Measurements from ENCODE around the gene POLE2. TPM values are rescaled to one million over a fixed set of nuclear protein-coding genes. Genes with fewer than 3 reads are reported as not detected.
"Not testable (repeated sequence)": the region's sequence is repeated elsewhere in the genome, so short reads cannot be mapped to it uniquely, and the experiment has no call there.

The POLE2 gene
- total RNA-seq, 1 donor from 2014 or later: 0.98 TPM

GRCh38 chr14:49673586-49673985 lies 14.4 kb downstream of the POLE2 start:
- Histone ChIP-seq H3K4me3 (no peak overlapping the region), H3K4me1 (no peaks in the 10 kb centered on the region), H3K9me3 (no peaks in the 10 kb centered on the region), H3K27ac (no peak overlapping the region), H3K36me3 (no peaks in the 10 kb centered on the region), H3K27me3 (no peaks in the 10 kb centered on the region)
- DNase-seq: no peak
- ATAC-seq: no peak
- intact Hi-C loops (cut with DNase I): no loop called here
- TF ChIP-seq, protein P1, sequence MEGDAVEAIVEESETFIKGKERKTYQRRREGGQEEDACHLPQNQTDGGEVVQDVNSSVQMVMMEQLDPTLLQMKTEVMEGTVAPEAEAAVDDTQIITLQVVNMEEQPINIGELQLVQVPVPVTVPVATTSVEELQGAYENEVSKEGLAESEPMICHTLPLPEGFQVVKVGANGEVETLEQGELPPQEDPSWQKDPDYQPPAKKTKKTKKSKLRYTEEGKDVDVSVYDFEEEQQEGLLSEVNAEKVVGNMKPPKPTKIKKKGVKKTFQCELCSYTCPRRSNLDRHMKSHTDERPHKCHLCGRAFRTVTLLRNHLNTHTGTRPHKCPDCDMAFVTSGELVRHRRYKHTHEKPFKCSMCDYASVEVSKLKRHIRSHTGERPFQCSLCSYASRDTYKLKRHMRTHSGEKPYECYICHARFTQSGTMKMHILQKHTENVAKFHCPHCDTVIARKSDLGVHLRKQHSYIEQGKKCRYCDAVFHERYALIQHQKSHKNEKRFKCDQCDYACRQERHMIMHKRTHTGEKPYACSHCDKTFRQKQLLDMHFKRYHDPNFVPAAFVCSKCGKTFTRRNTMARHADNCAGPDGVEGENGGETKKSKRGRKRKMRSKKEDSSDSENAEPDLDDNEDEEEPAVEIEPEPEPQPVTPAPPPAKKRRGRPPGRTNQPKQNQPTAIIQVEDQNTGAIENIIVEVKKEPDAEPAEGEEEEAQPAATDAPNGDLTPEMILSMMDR (IDR thresholded peaks at IDR 0.05): no peak

DNA sequence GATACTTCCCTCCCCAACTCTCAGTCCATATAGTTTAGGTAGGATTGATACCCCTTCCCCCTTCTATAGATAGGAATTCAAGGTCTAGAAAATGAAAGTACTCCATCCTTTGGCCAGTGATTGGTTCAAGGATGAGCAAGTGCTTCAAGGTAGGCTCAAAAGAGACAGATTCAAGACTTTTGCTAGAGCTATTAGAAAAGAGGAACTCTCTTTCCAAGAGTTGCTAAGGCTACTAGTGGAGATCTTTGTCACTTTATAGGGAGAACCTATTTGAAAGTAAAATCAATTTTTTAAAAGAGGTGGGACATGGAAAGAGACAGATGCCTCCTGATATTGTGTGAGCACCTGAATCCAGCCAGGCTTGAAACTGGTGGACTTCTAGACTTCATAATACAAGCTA lies 17.5 kb downstream of the POLE2 start:
- no peak overlapping the region for H3K4me3 ChIP-seq
- DNase-seq (no peak), ATAC-seq (no peak)
- TF ChIP-seq, protein P1 (IDR thresholded peaks at IDR 0.05): no peak
- no peaks in the 10 kb centered on the region for H3K36me3 ChIP-seq
- no peaks in the 10 kb centered on the region for H3K9me3 ChIP-seq
- no peaks in the 10 kb centered on the region for H3K4me1 ChIP-seq
- no peak overlapping the region for H3K27ac ChIP-seq
- no peaks in the 10 kb centered on the region for H3K27me3 ChIP-seq
- intact Hi-C loops (cut with DNase I): no loop called here

GRCh38 chr14:49659526-49660455 lies 28.2 kb downstream of the POLE2 start:
- DNase-seq: no peak
- intact Hi-C loops (cut with DNase I): no loop called here

DNA sequence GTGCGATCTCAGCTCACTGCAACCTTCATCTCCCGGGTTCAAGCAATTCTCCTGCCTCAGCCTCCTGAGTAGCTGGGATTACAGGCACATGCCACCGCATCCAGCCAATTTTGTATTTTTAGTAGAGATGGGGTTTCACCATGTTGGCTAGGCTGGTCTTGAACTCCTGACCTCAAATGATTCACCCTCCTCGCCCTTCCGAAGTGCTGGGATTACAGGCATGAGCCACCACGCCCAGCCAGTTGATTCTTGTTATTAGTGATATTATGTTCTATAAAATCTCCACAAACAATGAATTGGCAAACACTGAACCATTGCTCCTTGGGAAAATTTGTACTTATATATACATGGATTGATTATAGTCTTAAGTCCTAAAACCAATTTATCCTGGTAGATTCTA lies 30.5 kb downstream of the POLE2 start:
- DNase-seq; H3K27me3 ChIP-seq; H3K4me3 ChIP-seq; ATAC-seq; H3K27ac ChIP-seq; H3K36me3 ChIP-seq; H3K4me1 ChIP-seq; intact Hi-C loops (cut with DNase I); H3K9me3 ChIP-seq: not testable (repeated sequence)

More at GRCh38 chr14:49659526-49660455, 28.2 kb downstream of the POLE2 start:
- Histone ChIP-seq H3K27me3 (no peaks in the 10 kb centered on the region), H3K9me3 (no peaks in the 10 kb centered on the region), H3K36me3 (no peaks in the 10 kb centered on the region), H3K27ac (no peak overlapping the region), H3K4me3 (no peak overlapping the region), H3K4me1 (no peaks in the 10 kb centered on the region)
- TF ChIP-seq, protein P1 (IDR thresholded peaks at IDR 0.05): no peak
- ATAC-seq: no peak

DNA sequence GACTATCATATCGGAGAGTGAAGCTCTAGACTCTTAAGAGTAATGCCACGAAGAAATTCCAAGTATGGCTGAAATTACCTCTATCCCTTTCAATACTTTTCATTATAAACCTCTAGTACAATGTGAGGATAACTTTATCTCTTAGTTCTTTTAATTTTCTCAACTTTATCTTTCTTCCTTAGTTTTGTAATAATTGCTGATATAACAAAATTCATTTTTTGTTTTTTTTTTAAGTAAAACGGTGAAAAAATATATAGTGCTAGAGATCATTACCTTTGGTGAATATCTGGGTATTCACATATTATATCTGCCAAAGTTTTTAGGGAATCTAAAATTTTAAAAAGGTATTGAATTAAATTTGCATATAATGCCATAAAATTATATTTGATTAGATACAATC lies 33.5 kb downstream of the POLE2 start:
- no peaks in the 10 kb centered on the region for H3K9me3 ChIP-seq
- TF ChIP-seq, protein P1 (IDR thresholded peaks at IDR 0.05): no peak
- ATAC-seq (no peak), DNase-seq (no peak)
- no peaks in the 10 kb centered on the region for H3K4me1 ChIP-seq
- no peak overlapping the region for H3K27ac ChIP-seq
- intact Hi-C loops (cut with DNase I): no loop called here
- no peaks in the 10 kb centered on the region for H3K36me3 ChIP-seq
- H3K27me3 ChIP-seq: no peaks in the 10 kb centered on the region
- H3K4me3 ChIP-seq: no peak overlapping the region

DNA sequence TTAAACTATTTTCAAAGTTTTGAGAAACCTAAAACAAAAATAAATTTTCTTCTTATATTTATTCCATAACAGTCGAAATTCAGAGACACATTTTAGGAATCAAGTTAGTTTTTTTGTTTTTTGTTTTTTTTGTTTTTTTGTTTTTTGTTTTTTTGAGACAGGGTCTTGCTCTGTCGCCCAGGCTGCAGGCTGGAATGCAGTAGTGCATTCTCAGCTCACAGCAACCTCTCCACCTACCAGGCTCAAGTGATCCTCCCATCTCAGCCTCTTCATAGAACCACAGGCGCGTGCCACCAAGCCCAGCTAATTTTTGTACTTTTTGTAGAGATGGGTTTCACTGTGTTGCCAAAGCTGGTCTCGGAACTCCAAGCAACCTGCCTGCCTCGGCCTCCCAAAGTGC lies 34.5 kb downstream of the POLE2 start:
- Histone ChIP-seq H3K9me3 (no peaks in the 10 kb centered on the region), H3K4me1 (no peaks in the 10 kb centered on the region), H3K36me3 (no peaks in the 10 kb centered on the region), H3K27ac (no peak overlapping the region), H3K27me3 (no peaks in the 10 kb centered on the region), H3K4me3 (no peak overlapping the region)
- no peak for DNase-seq
- intact Hi-C loops (cut with DNase I): no loop called here
- no peak for ATAC-seq
- TF ChIP-seq, protein P1 (IDR thresholded peaks at IDR 0.05): no peak
